Mucosa of descending colon (tissue), 3 donors: ENCODE results near the gene GH1. TPM values are rescaled to one million over a fixed set of nuclear protein-coding genes. Genes with fewer than 3 reads are reported as not detected.

Experiments
- ATAC-seq: fragments of 200-7000 bp; cut with Tn5 transposase; one replicate; pipeline ENCODE4 v1.9.1; 2020; ENCODE audit warnings: mild to moderate bottlenecking, moderate library complexity
- DNase-seq, 3 donors: peaks; one replicate each; pipeline ENCODE4 v3.0.0-alpha.2; 2020
- H3K36me3 ChIP-seq: fragments of 200-600 bp; one replicate; pipeline ENCODE4 v1.8.0; 2021; ENCODE audit warnings: low read depth, mild to moderate bottlenecking
- H3K4me1 ChIP-seq: fragments of 200-600 bp; one replicate; pipeline ENCODE4 v1.8.0; 2021; ENCODE audit warnings: low read depth, mild to moderate bottlenecking
- H3K4me3 ChIP-seq: fragments of 200-600 bp; one replicate; pipeline ENCODE4 v1.8.0; 2021; ENCODE audit warnings: mild to moderate bottlenecking
- H3K9me3 ChIP-seq: fragments of 200-600 bp; one replicate; pipeline ENCODE4 v1.8.0; 2021; ENCODE audit warnings: mild to moderate bottlenecking
- CTCF ChIP-seq: fragments of 200-600 bp; IDR thresholded peaks from one replicate; pipeline ENCODE4 v1.8.0; 2022; ENCODE audit warnings: antibody characterized with exemption, mild to moderate bottlenecking
- intact Hi-C, 2 donors: fragments of 100-400 bp; cut with DNase I in 1 of 2; cut with micrococcal nuclease in 1 of 2; formaldehyde crosslinking; loops; one replicate each; pipeline versions ENCODE4 v1.11.0 to v1.11.1; 2022; cut with DNase I, micrococcal nuclease
- total RNA-seq, 3 donors: library from RNA; stranded (reverse); fragmentation: NEBNext Ultra II Directional in 2 of 3; extraction: Animal tissue kit (Norgen Biotek cat#: 25700) in 2 of 3; gene quantifications; one replicate each; pipeline versions ENCODE4 v1.2.1 to v1.2.4, GENCODE V29; 2021 to 2023
- donor health status: DM: no; HTN: no; CAD: no; lungs with moderate emphysema.
- donor health status: DM: no; HTN: no; CAD: no.
- donor health status: DM: no; HTN: yes; CAD: no.

GH1 gene
- total RNA-seq, 3 donors from 2014 or later = not detected

DNA sequence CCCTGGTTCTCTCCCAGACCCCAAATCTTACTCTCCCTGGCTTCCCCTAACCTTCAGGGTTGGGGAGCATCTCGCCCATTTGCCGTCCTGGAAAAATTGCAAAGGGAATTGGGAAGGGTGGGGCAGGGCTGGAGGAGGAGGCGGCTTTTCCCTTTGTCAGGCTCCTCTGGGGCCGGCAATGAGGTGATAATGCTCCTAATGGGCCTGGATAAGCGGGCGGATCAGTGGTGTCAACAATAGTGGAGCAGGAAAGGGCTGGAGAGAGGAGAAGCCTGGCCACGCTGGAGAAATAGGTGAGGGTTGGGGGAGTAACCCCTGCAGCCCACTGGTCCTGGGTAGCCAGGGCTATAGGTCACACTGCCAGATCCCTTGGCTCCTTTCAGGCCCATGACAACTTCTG is 41.8 kb upstream of the GH1 start:
- intact Hi-C loops = no loop called here
- Histone ChIP-seq H3K4me1 (peaks cover 7% of the 10 kb centered on the region), H3K36me3 (no peaks in the 10 kb centered on the region), H3K9me3 (no peaks in the 10 kb centered on the region), H3K4me3 (no peak overlapping the region)
- no peak for TF ChIP-seq CTCF
- no peak for DNase-seq
- ATAC-seq = no peak

- no peaks in the 10 kb centered on the region for H3K9me3 ChIP-seq
- intact Hi-C loops = no loop called here
- no peak overlapping the region for H3K4me3 ChIP-seq
- no peak for TF ChIP-seq CTCF
- ATAC-seq (no peak), DNase-seq (no peak)
- peaks cover 7% of the 10 kb centered on the region for H3K4me1 ChIP-seq
- H3K36me3 ChIP-seq = no peaks in the 10 kb centered on the region
Measured at GRCh38 chr17:63960006-63960405, 41.4 kb upstream of the GH1 start.

DNA sequence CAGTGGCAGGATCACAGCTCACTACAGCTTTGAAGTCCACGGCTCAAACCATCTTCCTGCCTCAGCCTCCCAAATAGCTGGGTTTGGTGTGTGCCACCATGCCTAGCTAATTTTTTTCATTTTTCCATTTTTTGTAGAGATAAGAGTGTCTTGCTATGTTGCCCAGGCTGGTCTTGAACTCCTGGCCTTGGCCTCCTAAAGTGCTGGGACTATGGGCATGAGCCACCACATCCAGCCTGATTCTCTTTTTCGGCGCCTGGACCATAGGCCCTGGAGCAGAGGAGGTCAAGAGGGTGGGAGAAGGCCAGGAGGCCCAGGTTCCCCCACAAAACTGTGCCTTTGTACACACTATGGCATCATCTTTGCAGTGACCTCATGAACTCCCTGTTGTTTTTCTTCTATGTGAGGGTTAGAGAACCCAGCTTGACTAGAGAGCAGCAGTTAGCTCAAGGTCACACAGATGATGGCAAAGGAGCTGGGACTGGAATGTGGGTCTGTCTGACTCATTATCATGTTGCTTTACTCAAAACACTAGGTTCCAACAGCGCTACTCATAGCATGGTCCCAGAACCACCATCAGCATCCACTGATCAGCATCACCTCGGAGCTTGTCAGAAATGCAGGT is 37.8 kb upstream of the GH1 start:
- no peaks in the 10 kb centered on the region for H3K36me3 ChIP-seq
- H3K4me3 ChIP-seq = no peak overlapping the region
- H3K4me1 ChIP-seq = peaks cover 4% of the 10 kb centered on the region
- intact Hi-C loops = no loop called here
- DNase-seq (no peak), ATAC-seq (no peak)
- no peak for TF ChIP-seq CTCF
- H3K9me3 ChIP-seq = no peaks in the 10 kb centered on the region

GRCh38 chr17:63955791-63956190 is 37.2 kb upstream of the GH1 start:
- H3K4me3 ChIP-seq = no peak overlapping the region
- no peak for TF ChIP-seq CTCF
- intact Hi-C loops = no loop called here
- no peak for ATAC-seq
- H3K9me3 ChIP-seq = no peaks in the 10 kb centered on the region
- DNase-seq = no peak
- H3K36me3 ChIP-seq = no peaks in the 10 kb centered on the region
- H3K4me1 ChIP-seq = no peaks in the 10 kb centered on the region

GRCh38 chr17:63955232-63955631 is 36.6 kb upstream of the GH1 start:
- ATAC-seq (no peak), DNase-seq (no peak)
- no peaks in the 10 kb centered on the region for H3K36me3 ChIP-seq
- no peak for TF ChIP-seq CTCF
- intact Hi-C loops = no loop called here
- H3K9me3 ChIP-seq = no peaks in the 10 kb centered on the region
- H3K4me3 ChIP-seq = no peak overlapping the region
- no peaks in the 10 kb centered on the region for H3K4me1 ChIP-seq
